Fibroblast of pulmonary artery (primary cell): ENCODE data around the gene LRRK1.

ENCODE experiments used
- DNase-seq: peaks from one replicate; pipeline ENCODE4 v3.0.0-alpha.2; 2010; ENCODE audit warnings: low read depth
- H3K4me3 ChIP-seq: replicated peaks from 2 replicates; pipeline ENCODE4 v1.5.1; 2011; ENCODE audit warnings: low read depth, mild to moderate bottlenecking, control low read depth, low read length, moderate library complexity
- TF ChIP-seq, protein P1 (sequence below): IDR thresholded peaks from 2 replicates; pipeline ENCODE4 v1.5.1; 2011; ENCODE audit warnings: mild to moderate bottlenecking, control low read depth, low read length, inconsistent platforms; ENCODE audit errors: missing control alignments

LRRK1 gene

DNA sequence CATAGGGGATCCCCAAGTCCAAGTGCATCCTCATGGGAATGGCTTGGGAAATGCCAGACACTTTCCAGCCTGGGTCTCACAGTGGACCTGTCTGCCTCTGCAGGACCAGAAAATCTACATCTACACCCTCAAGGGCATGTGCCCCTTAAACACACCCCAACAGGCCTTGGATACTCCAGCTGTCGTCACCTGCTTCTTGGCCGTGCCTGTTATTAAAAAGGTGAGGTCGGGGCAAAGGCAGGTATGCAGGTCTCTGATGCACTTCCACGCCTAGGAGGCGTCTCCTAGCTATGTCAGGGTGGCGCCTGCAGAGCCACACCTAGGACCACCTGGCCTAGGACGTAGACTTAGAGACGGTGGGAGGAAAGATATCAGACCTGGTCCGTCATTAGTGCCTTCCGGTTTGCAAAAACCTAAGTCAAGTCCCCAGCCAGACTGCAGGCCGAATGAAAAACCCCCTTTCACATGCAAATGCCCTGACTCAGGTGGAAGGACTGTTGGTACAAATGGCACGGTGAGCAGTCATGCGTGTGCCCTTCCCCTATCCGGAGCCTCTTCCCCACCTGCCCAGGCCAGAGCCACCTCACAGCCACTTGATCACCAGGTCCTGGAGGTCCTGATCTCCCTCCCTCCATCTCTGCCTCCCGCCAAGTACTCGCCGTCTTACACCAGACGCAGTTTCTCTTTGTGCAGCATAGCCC lies 143.5 kb downstream of the LRRK1 start:
- no peak for DNase-seq
- TF ChIP-seq, protein P1, sequence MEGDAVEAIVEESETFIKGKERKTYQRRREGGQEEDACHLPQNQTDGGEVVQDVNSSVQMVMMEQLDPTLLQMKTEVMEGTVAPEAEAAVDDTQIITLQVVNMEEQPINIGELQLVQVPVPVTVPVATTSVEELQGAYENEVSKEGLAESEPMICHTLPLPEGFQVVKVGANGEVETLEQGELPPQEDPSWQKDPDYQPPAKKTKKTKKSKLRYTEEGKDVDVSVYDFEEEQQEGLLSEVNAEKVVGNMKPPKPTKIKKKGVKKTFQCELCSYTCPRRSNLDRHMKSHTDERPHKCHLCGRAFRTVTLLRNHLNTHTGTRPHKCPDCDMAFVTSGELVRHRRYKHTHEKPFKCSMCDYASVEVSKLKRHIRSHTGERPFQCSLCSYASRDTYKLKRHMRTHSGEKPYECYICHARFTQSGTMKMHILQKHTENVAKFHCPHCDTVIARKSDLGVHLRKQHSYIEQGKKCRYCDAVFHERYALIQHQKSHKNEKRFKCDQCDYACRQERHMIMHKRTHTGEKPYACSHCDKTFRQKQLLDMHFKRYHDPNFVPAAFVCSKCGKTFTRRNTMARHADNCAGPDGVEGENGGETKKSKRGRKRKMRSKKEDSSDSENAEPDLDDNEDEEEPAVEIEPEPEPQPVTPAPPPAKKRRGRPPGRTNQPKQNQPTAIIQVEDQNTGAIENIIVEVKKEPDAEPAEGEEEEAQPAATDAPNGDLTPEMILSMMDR: no peak
- H3K4me3 ChIP-seq: no peak overlapping the region

DNA sequence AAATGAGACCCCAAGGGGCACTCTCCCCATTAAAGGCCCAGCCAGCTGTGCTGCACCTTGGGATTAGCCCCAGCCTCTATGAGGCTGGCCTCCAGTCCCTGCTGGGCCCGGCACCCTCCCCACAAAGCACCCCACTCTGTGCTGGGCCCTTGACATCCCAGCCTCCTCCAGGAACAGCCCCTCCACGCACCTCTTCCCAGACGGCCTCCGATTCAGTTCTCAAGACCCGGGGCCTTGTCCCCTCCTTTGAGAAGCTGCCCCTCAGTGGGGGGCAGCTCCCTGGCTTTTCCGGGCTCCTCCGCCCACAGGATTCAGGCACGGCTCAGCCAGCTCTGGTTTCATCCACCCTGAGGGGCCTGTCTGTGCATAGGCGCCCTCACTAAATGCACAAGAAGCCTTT lies 144.1 kb downstream of the LRRK1 start:
- H3K4me3 ChIP-seq: no peak overlapping the region
- DNase-seq: no peak
- TF ChIP-seq, protein P1: no peak

DNA sequence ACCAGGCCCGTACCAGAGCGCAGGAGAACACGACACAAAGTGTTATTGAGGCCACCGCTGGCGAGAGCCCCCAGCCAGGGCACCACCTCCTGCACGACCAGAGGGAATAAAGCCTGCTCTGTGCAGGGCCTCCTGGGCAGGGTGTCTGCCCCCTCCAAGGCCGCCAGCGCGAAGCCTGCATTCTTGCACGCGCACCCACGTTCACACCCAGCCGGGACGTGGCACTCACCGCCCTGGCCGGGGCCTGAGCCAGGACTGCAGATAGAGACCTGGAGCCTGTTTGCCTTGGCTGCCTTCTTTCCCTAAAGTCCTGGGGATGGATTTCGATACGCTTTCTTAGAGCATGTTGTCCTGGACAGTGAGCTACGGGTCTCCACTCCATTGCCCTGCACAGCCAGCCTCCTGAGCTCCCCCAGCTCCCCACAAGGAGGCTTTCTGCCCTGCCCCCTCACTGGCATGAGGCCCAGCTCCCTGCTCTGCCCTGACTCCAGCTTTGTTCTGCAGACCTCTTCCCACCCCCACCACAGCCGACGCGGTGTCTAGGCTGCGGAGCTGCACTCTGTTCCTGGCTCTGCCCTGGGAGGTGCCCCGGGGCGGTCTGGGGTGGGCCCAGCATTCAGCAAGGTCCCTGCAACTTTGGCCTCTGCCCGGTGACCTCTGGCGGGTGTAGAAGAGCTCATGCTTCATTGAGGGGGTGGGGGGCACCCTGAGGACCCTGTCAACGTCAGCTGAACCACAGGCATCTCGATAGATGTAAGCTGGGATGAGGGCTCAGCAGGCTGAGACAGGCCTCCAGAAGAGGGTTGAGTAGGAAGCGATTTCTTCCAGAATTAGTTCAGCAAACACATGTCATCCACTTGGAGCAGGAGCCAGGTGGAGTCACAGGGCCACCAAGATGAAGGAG lies 145.0 kb downstream of the LRRK1 start:
- DNase-seq: peak; percentile 29
- TF ChIP-seq, protein P1: no peak
- no peak overlapping the region for H3K4me3 ChIP-seq

DNA sequence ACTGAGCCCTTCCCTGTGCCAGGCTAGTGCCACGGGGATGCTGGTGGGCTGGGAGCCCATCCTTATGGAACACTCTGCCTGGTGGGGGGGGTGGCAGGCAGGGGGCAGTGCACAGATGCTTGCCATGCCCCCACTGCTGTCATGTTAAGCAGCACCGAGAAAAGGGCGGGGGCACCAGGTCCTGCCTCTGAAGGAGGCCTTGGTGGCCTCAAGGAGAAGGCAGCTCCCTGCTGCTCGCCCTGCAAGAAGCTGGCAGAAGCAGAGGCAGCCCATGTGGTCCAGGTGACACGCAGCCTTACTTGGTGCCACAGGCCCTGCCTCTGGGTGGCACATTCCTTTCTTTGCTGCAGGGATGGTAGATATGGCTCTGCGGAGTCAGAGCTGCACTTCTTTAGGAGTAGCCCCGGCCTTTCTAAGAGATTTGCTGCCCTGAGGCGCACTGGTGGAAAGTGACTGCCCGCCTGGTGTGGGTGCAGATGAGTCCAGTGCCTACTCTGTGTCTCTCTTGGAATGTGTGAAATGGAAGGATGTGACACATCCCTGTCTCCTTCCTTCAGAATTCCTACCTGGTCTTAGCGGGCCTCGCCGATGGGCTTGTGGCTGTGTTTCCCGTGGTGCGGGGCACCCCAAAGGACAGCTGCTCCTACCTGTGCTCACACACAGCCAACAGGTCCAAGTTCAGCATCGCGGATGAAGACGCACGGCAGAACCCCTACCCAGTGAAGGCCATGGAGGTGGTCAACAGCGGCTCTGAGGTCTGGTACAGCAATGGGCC lies 145.8 kb downstream of the LRRK1 start:
- DNase-seq: no peak
- TF ChIP-seq, protein P1: no peak
- H3K4me3 ChIP-seq: no peak overlapping the region

DNA sequence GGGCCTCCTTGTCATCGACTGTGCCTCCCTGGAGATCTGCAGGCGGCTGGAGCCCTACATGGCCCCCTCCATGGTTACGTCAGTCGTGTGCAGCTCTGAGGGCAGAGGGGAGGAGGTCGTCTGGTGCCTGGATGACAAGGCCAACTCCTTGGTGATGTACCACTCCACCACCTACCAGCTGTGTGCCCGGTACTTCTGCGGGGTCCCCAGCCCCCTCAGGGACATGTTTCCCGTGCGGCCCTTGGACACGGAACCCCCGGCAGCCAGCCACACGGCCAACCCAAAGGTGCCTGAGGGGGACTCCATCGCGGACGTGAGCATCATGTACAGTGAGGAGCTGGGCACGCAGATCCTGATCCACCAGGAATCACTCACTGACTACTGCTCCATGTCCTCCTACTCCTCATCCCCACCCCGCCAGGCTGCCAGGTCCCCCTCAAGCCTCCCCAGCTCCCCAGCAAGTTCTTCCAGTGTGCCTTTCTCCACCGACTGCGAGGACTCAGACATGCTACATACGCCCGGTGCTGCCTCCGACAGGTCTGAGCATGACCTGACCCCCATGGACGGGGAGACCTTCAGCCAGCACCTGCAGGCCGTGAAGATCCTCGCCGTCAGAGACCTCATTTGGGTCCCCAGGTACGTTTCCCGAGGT lies 146.5 kb downstream of the LRRK1 start:
- TF ChIP-seq, protein P1: no peak
- H3K4me3 ChIP-seq: no peak overlapping the region
- DNase-seq: no peak
